H9 (cell line): ENCODE results near the gene METTL16. TPM values are rescaled to one million over a fixed set of nuclear protein-coding genes. Genes with fewer than 3 reads are reported as not detected.

Source experiments
- DNase-seq: peaks from one replicate; pipeline ENCODE4 v3.0.0-alpha.2; 2017
- H2AFZ ChIP-seq: one replicate; pipeline ENCODE4 v1.6.1; 2013; ENCODE audit warnings: mild to moderate bottlenecking, low read length, control low read depth, moderate library complexity
- H2AK5ac ChIP-seq: 2 replicates; pipeline ENCODE4 v1.6.1; 2013; ENCODE audit warnings: low read length, control low read depth, mixed read lengths; ENCODE audit not compliant: insufficient read length
- H2BK120ac ChIP-seq: one replicate; pipeline ENCODE4 v1.6.1; 2013; ENCODE audit warnings: low read depth, mild to moderate bottlenecking, low read length, control low read depth, inconsistent platforms; ENCODE audit not compliant: poor library complexity, severe bottlenecking
- H2BK12ac ChIP-seq: 2 replicates; pipeline ENCODE4 v1.6.1; 2013; ENCODE audit warnings: low read length, control low read depth, mixed read lengths, low read depth; ENCODE audit not compliant: insufficient read length
- H2BK15ac ChIP-seq: 2 replicates; pipeline ENCODE4 v1.6.1; 2013; ENCODE audit warnings: low read depth, low read length, control low read depth
- H2BK20ac ChIP-seq: one replicate; pipeline ENCODE4 v1.6.1; 2013; ENCODE audit warnings: low read depth, mild to moderate bottlenecking, low read length, control low read depth, inconsistent platforms; ENCODE audit not compliant: poor library complexity, severe bottlenecking
- H2BK5ac ChIP-seq: 2 replicates; pipeline ENCODE4 v1.6.1; 2013; ENCODE audit warnings: low read length, control low read depth, mixed read lengths; ENCODE audit not compliant: insufficient read length
- H3K14ac ChIP-seq: 2 replicates; pipeline ENCODE4 v1.6.1; 2013; ENCODE audit warnings: low read length, control low read depth; ENCODE audit not compliant: insufficient read depth
- H3K18ac ChIP-seq: 2 replicates; pipeline ENCODE4 v1.6.1; 2013; ENCODE audit warnings: low read depth, mild to moderate bottlenecking, mixed read lengths, low read length, control low read depth; ENCODE audit not compliant: insufficient read length
- H3K23ac ChIP-seq: 2 replicates; pipeline ENCODE4 v1.6.1; 2013; ENCODE audit warnings: low read length, control low read depth, mixed read lengths, low read depth; ENCODE audit not compliant: insufficient read length
- H3K23me2 ChIP-seq: 2 replicates; pipeline ENCODE4 v1.6.1; 2013; ENCODE audit warnings: low read depth, mild to moderate bottlenecking, mixed read lengths, low read length, control low read depth; ENCODE audit not compliant: insufficient read length, poor library complexity, severe bottlenecking
- H3K27ac ChIP-seq: 2 replicates; pipeline ENCODE4 v1.5.1; 2013; ENCODE audit warnings: low read length, control low read depth, mixed read lengths, low read depth; ENCODE audit not compliant: insufficient read length
- H3K27me3 ChIP-seq: 2 replicates; pipeline ENCODE4 v1.6.1; 2013; ENCODE audit warnings: low read length, control low read depth, inconsistent platforms; ENCODE audit not compliant: insufficient read depth
- H3K4ac ChIP-seq: 2 replicates; pipeline ENCODE4 v1.6.1; 2013; ENCODE audit warnings: low read depth, mild to moderate bottlenecking, control low read depth, inconsistent platforms, low read length, moderate library complexity
- H3K4me1 ChIP-seq: 2 replicates; pipeline ENCODE4 v1.6.1; 2013; ENCODE audit warnings: low read length, control low read depth, inconsistent platforms; ENCODE audit not compliant: insufficient read depth
- H3K4me2 ChIP-seq: 2 replicates; pipeline ENCODE4 v1.6.1; 2013; ENCODE audit warnings: low read length, control low read depth, mixed read lengths; ENCODE audit not compliant: insufficient read length, insufficient read depth
- H3K56ac ChIP-seq: 2 replicates; pipeline ENCODE4 v1.6.1; 2013; ENCODE audit warnings: low read depth, mild to moderate bottlenecking, mixed read lengths, low read length, control low read depth; ENCODE audit not compliant: insufficient read length
- H3K79me1 ChIP-seq: 2 replicates; pipeline ENCODE4 v1.6.1; 2013; ENCODE audit warnings: low read depth, mild to moderate bottlenecking, moderate library complexity, low read length, control low read depth, inconsistent platforms; ENCODE audit not compliant: insufficient read depth, poor library complexity, severe bottlenecking
- H3K79me2 ChIP-seq: 2 replicates; pipeline ENCODE4 v1.6.1; 2013; ENCODE audit warnings: low read length, control low read depth, inconsistent platforms; ENCODE audit not compliant: insufficient read depth
- H3K9ac ChIP-seq: 2 replicates; pipeline ENCODE4 v1.6.1; 2013; ENCODE audit warnings: low read length, control low read depth, mixed read lengths; ENCODE audit not compliant: insufficient read length; ENCODE audit errors: extremely low read depth
- H3K9me3 ChIP-seq: one replicate; pipeline ENCODE4 v1.6.1; 2013; ENCODE audit warnings: low read depth, low read length, inconsistent platforms; ENCODE audit not compliant: control insufficient read depth
- H3T11ph ChIP-seq: one replicate; pipeline ENCODE4 v1.6.1; 2013; ENCODE audit warnings: mild to moderate bottlenecking, low read length, control low read depth, inconsistent platforms
- H4K20me1 ChIP-seq: one replicate; pipeline ENCODE4 v1.6.1; 2013; ENCODE audit not compliant: control insufficient read depth, insufficient read length, insufficient read depth
- H4K5ac ChIP-seq: 2 replicates; pipeline ENCODE4 v1.6.1; 2013; ENCODE audit warnings: low read depth, mild to moderate bottlenecking, mixed read lengths, low read length, control low read depth; ENCODE audit not compliant: insufficient read length
- H4K8ac ChIP-seq: replicated peaks from 2 replicates; pipeline ENCODE4 v1.6.1; 2013; ENCODE audit warnings: low read length, control low read depth, mixed read lengths, low read depth; ENCODE audit not compliant: insufficient read length
- H4K91ac ChIP-seq: 2 replicates; pipeline ENCODE4 v1.6.1; 2013; ENCODE audit warnings: low read depth, mild to moderate bottlenecking, moderate library complexity, mixed read lengths, low read length, control low read depth; ENCODE audit not compliant: insufficient read length
- H3K27ac Mint-ChIP-seq, 3 experiments: 2 replicates in 2 of 3; 3 replicates in 1 of 3; pipeline ENCODE4 v1.8.0; 2020 to 2021; ENCODE audit warnings: mixed read lengths in 3 of 3, mild to moderate bottlenecking in 1 of 3, moderate library complexity in 1 of 3
- H3K27me3 Mint-ChIP-seq: 2 replicates; pipeline ENCODE4 v1.8.0; 2021; ENCODE audit warnings: low read depth, mild to moderate bottlenecking, moderate library complexity, mixed read lengths
- H3K36me3 Mint-ChIP-seq, 3 experiments: 2 replicates in 2 of 3; 3 replicates in 1 of 3; pipeline ENCODE4 v1.8.0; 2020 to 2021; ENCODE audit warnings: low read depth in 3 of 3, mixed read lengths in 3 of 3; ENCODE audit not compliant: insufficient read depth in 1 of 3
- H3K4me1 Mint-ChIP-seq, 2 experiments: 2 replicates each; pipeline ENCODE4 v1.8.0; 2020; ENCODE audit warnings: mixed read lengths in 2 of 2
- H3K4me3 Mint-ChIP-seq, 2 experiments: 2 replicates in 1 of 2; 3 replicates in 1 of 2; pipeline ENCODE4 v1.8.0; 2020 to 2021; ENCODE audit warnings: mild to moderate bottlenecking in 2 of 2, mixed read lengths in 2 of 2, moderate library complexity in 1 of 2
- H3K9me3 Mint-ChIP-seq, 2 experiments: 2 replicates in 1 of 2; 3 replicates in 1 of 2; pipeline ENCODE4 v1.8.0; 2020; ENCODE audit warnings: mild to moderate bottlenecking in 2 of 2, mixed read lengths in 2 of 2, moderate library complexity in 1 of 2
- WGBS: extraction: QIAGEN DNeasy Blood & Tissue Kit; methylation state at CpG from one replicate; pipeline ENCODE4 v1.1.7; 2013; ENCODE audit warnings: missing lambda C conversion rate, low lambda C conversion rate, mixed read lengths; ENCODE audit not compliant: insufficient read length; ENCODE audit errors: extremely low coverage; 5-methylcytosine and 5-hydroxymethylcytosine counted together
- total RNA-seq: library from RNA; stranded (reverse); gene quantifications from 2 replicates; pipeline ENCODE4 v1.2.1, GENCODE V29; 2021
- TF ChIP-seq, protein P1 (sequence below): fragments of 200-600 bp; sonication (generic); conservative IDR thresholded peaks from 3 replicates; pipeline ENCODE4 v1.8.0; 2021; ENCODE audit warnings: antibody characterized with exemption, mild to moderate bottlenecking

The METTL16 gene
- total RNA-seq, 1 experiment from 2014 or later = 55.4 TPM

GRCh38 chr17:2370211-2370589 lies 141.5 kb downstream of the METTL16 start:
- Histone ChIP-seq H3K79me1 (no peaks in the 10 kb centered on the region), H3K4ac (no peak overlapping the region), H2BK120ac (no peak overlapping the region), H3K79me2 (no peaks in the 10 kb centered on the region), H3K23ac (no peak overlapping the region), H4K91ac (no peak overlapping the region), H3K9ac (no peak overlapping the region), H3K27ac (no peak overlapping the region), H3T11ph (no peak overlapping the region), H4K20me1 (no peaks in the 10 kb centered on the region), H3K4me1 (no peaks in the 10 kb centered on the region), H2AK5ac (no peak overlapping the region), H4K5ac (no peak overlapping the region), H2AFZ (no peak overlapping the region), H2BK12ac (no peak overlapping the region), H2BK5ac (no peak overlapping the region), H4K8ac (no peak overlapping the region), H3K18ac (no peak overlapping the region), H3K14ac (no peak overlapping the region; the same call in 1 of the 2 replicates), H3K27me3 (no peaks in the 10 kb centered on the region), H2BK20ac (no peak overlapping the region), H3K9me3 (no peaks in the 10 kb centered on the region), H3K4me2 (no peak overlapping the region), H3K56ac (no peak overlapping the region), H2BK15ac (no peak overlapping the region), H3K23me2 (no peaks in the 10 kb centered on the region)
- no peaks in the 10 kb centered on the region for H3K27me3 Mint-ChIP-seq
- H3K4me3 Mint-ChIP-seq = no peak overlapping the region; a peak in 1 of 5 replicates
- H3K27ac Mint-ChIP-seq = peak overlapping the region in 1 of 3 experiments; percentile 48; a peak in 3 of 7 replicates
- no peaks in the 10 kb centered on the region for H3K9me3 Mint-ChIP-seq
- peaks cover 0 to 13% (median 9%) of the 10 kb centered on the region in 3 experiments; a peak in 5 of 7 replicates for H3K36me3 Mint-ChIP-seq
- H3K4me1 Mint-ChIP-seq = peaks cover 15 to 18% of the 10 kb centered on the region in 2 experiments
- TF ChIP-seq, protein P1, sequence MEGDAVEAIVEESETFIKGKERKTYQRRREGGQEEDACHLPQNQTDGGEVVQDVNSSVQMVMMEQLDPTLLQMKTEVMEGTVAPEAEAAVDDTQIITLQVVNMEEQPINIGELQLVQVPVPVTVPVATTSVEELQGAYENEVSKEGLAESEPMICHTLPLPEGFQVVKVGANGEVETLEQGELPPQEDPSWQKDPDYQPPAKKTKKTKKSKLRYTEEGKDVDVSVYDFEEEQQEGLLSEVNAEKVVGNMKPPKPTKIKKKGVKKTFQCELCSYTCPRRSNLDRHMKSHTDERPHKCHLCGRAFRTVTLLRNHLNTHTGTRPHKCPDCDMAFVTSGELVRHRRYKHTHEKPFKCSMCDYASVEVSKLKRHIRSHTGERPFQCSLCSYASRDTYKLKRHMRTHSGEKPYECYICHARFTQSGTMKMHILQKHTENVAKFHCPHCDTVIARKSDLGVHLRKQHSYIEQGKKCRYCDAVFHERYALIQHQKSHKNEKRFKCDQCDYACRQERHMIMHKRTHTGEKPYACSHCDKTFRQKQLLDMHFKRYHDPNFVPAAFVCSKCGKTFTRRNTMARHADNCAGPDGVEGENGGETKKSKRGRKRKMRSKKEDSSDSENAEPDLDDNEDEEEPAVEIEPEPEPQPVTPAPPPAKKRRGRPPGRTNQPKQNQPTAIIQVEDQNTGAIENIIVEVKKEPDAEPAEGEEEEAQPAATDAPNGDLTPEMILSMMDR = no peak
- WGBS = no CpG with 5 or more reads among the region's 11 CpGs
- no peak for DNase-seq
